H9 (cell line): ENCODE measurements around the gene MLLT3. TPM values are rescaled to one million over a fixed set of nuclear protein-coding genes. Genes with fewer than 3 reads are reported as not detected.

Experiments used
- DNase-seq: peaks from one replicate; pipeline ENCODE4 v3.0.0-alpha.2; 2017
- H2AFZ ChIP-seq: one replicate; pipeline ENCODE4 v1.6.1; 2013; ENCODE audit warnings: mild to moderate bottlenecking, low read length, control low read depth, moderate library complexity
- H2AK5ac ChIP-seq: 2 replicates; pipeline ENCODE4 v1.6.1; 2013; ENCODE audit warnings: low read length, control low read depth, mixed read lengths; ENCODE audit not compliant: insufficient read length
- H2BK120ac ChIP-seq: one replicate; pipeline ENCODE4 v1.6.1; 2013; ENCODE audit warnings: low read depth, mild to moderate bottlenecking, low read length, control low read depth, inconsistent platforms; ENCODE audit not compliant: poor library complexity, severe bottlenecking
- H2BK12ac ChIP-seq: 2 replicates; pipeline ENCODE4 v1.6.1; 2013; ENCODE audit warnings: low read length, control low read depth, mixed read lengths, low read depth; ENCODE audit not compliant: insufficient read length
- H2BK15ac ChIP-seq: 2 replicates; pipeline ENCODE4 v1.6.1; 2013; ENCODE audit warnings: low read depth, low read length, control low read depth
- H2BK20ac ChIP-seq: one replicate; pipeline ENCODE4 v1.6.1; 2013; ENCODE audit warnings: low read depth, mild to moderate bottlenecking, low read length, control low read depth, inconsistent platforms; ENCODE audit not compliant: poor library complexity, severe bottlenecking
- H2BK5ac ChIP-seq: 2 replicates; pipeline ENCODE4 v1.6.1; 2013; ENCODE audit warnings: low read length, control low read depth, mixed read lengths; ENCODE audit not compliant: insufficient read length
- H3K14ac ChIP-seq: 2 replicates; pipeline ENCODE4 v1.6.1; 2013; ENCODE audit warnings: low read length, control low read depth; ENCODE audit not compliant: insufficient read depth
- H3K18ac ChIP-seq: 2 replicates; pipeline ENCODE4 v1.6.1; 2013; ENCODE audit warnings: low read depth, mild to moderate bottlenecking, mixed read lengths, low read length, control low read depth; ENCODE audit not compliant: insufficient read length
- H3K23ac ChIP-seq: 2 replicates; pipeline ENCODE4 v1.6.1; 2013; ENCODE audit warnings: low read length, control low read depth, mixed read lengths, low read depth; ENCODE audit not compliant: insufficient read length
- H3K23me2 ChIP-seq: 2 replicates; pipeline ENCODE4 v1.6.1; 2013; ENCODE audit warnings: low read depth, mild to moderate bottlenecking, mixed read lengths, low read length, control low read depth; ENCODE audit not compliant: insufficient read length, poor library complexity, severe bottlenecking
- H3K27ac ChIP-seq: 2 replicates; pipeline ENCODE4 v1.5.1; 2013; ENCODE audit warnings: low read length, control low read depth, mixed read lengths, low read depth; ENCODE audit not compliant: insufficient read length
- H3K27me3 ChIP-seq: 2 replicates; pipeline ENCODE4 v1.6.1; 2013; ENCODE audit warnings: low read length, control low read depth, inconsistent platforms; ENCODE audit not compliant: insufficient read depth
- H3K4ac ChIP-seq: 2 replicates; pipeline ENCODE4 v1.6.1; 2013; ENCODE audit warnings: low read depth, mild to moderate bottlenecking, control low read depth, inconsistent platforms, low read length, moderate library complexity
- H3K4me1 ChIP-seq: 2 replicates; pipeline ENCODE4 v1.6.1; 2013; ENCODE audit warnings: low read length, control low read depth, inconsistent platforms; ENCODE audit not compliant: insufficient read depth
- H3K4me2 ChIP-seq: 2 replicates; pipeline ENCODE4 v1.6.1; 2013; ENCODE audit warnings: low read length, control low read depth, mixed read lengths; ENCODE audit not compliant: insufficient read length, insufficient read depth
- H3K56ac ChIP-seq: 2 replicates; pipeline ENCODE4 v1.6.1; 2013; ENCODE audit warnings: low read depth, mild to moderate bottlenecking, mixed read lengths, low read length, control low read depth; ENCODE audit not compliant: insufficient read length
- H3K79me1 ChIP-seq: 2 replicates; pipeline ENCODE4 v1.6.1; 2013; ENCODE audit warnings: low read depth, mild to moderate bottlenecking, moderate library complexity, low read length, control low read depth, inconsistent platforms; ENCODE audit not compliant: insufficient read depth, poor library complexity, severe bottlenecking
- H3K79me2 ChIP-seq: 2 replicates; pipeline ENCODE4 v1.6.1; 2013; ENCODE audit warnings: low read length, control low read depth, inconsistent platforms; ENCODE audit not compliant: insufficient read depth
- H3K9ac ChIP-seq: 2 replicates; pipeline ENCODE4 v1.6.1; 2013; ENCODE audit warnings: low read length, control low read depth, mixed read lengths; ENCODE audit not compliant: insufficient read length; ENCODE audit errors: extremely low read depth
- H3K9me3 ChIP-seq: one replicate; pipeline ENCODE4 v1.6.1; 2013; ENCODE audit warnings: low read depth, low read length, inconsistent platforms; ENCODE audit not compliant: control insufficient read depth
- H3T11ph ChIP-seq: one replicate; pipeline ENCODE4 v1.6.1; 2013; ENCODE audit warnings: mild to moderate bottlenecking, low read length, control low read depth, inconsistent platforms
- H4K20me1 ChIP-seq: one replicate; pipeline ENCODE4 v1.6.1; 2013; ENCODE audit not compliant: control insufficient read depth, insufficient read length, insufficient read depth
- H4K5ac ChIP-seq: 2 replicates; pipeline ENCODE4 v1.6.1; 2013; ENCODE audit warnings: low read depth, mild to moderate bottlenecking, mixed read lengths, low read length, control low read depth; ENCODE audit not compliant: insufficient read length
- H4K8ac ChIP-seq: replicated peaks from 2 replicates; pipeline ENCODE4 v1.6.1; 2013; ENCODE audit warnings: low read length, control low read depth, mixed read lengths, low read depth; ENCODE audit not compliant: insufficient read length
- H4K91ac ChIP-seq: 2 replicates; pipeline ENCODE4 v1.6.1; 2013; ENCODE audit warnings: low read depth, mild to moderate bottlenecking, moderate library complexity, mixed read lengths, low read length, control low read depth; ENCODE audit not compliant: insufficient read length
- H3K27ac Mint-ChIP-seq, 3 experiments: 2 replicates in 2 of 3; 3 replicates in 1 of 3; pipeline ENCODE4 v1.8.0; 2020 to 2021; ENCODE audit warnings: mixed read lengths in 3 of 3, mild to moderate bottlenecking in 1 of 3, moderate library complexity in 1 of 3
- H3K27me3 Mint-ChIP-seq: 2 replicates; pipeline ENCODE4 v1.8.0; 2021; ENCODE audit warnings: low read depth, mild to moderate bottlenecking, moderate library complexity, mixed read lengths
- H3K36me3 Mint-ChIP-seq, 3 experiments: 2 replicates in 2 of 3; 3 replicates in 1 of 3; pipeline ENCODE4 v1.8.0; 2020 to 2021; ENCODE audit warnings: low read depth in 3 of 3, mixed read lengths in 3 of 3; ENCODE audit not compliant: insufficient read depth in 1 of 3
- H3K4me1 Mint-ChIP-seq, 2 experiments: 2 replicates each; pipeline ENCODE4 v1.8.0; 2020; ENCODE audit warnings: mixed read lengths in 2 of 2
- H3K4me3 Mint-ChIP-seq, 2 experiments: 2 replicates in 1 of 2; 3 replicates in 1 of 2; pipeline ENCODE4 v1.8.0; 2020 to 2021; ENCODE audit warnings: mild to moderate bottlenecking in 2 of 2, mixed read lengths in 2 of 2, moderate library complexity in 1 of 2
- H3K9me3 Mint-ChIP-seq, 2 experiments: 2 replicates in 1 of 2; 3 replicates in 1 of 2; pipeline ENCODE4 v1.8.0; 2020; ENCODE audit warnings: mild to moderate bottlenecking in 2 of 2, mixed read lengths in 2 of 2, moderate library complexity in 1 of 2
- WGBS: extraction: QIAGEN DNeasy Blood & Tissue Kit; methylation state at CpG from one replicate; pipeline ENCODE4 v1.1.7; 2013; ENCODE audit warnings: missing lambda C conversion rate, low lambda C conversion rate, mixed read lengths; ENCODE audit not compliant: insufficient read length; ENCODE audit errors: extremely low coverage; 5-methylcytosine and 5-hydroxymethylcytosine counted together
- total RNA-seq: library from RNA; stranded (reverse); gene quantifications from 2 replicates; pipeline ENCODE4 v1.2.1, GENCODE V29; 2021
- TF ChIP-seq, protein P1 (sequence below): fragments of 200-600 bp; sonication (generic); conservative IDR thresholded peaks from 3 replicates; pipeline ENCODE4 v1.8.0; 2021; ENCODE audit warnings: antibody characterized with exemption, mild to moderate bottlenecking

The MLLT3 gene
- total RNA-seq, 1 experiment from 2014 or later, result 3.9 TPM

DNA sequence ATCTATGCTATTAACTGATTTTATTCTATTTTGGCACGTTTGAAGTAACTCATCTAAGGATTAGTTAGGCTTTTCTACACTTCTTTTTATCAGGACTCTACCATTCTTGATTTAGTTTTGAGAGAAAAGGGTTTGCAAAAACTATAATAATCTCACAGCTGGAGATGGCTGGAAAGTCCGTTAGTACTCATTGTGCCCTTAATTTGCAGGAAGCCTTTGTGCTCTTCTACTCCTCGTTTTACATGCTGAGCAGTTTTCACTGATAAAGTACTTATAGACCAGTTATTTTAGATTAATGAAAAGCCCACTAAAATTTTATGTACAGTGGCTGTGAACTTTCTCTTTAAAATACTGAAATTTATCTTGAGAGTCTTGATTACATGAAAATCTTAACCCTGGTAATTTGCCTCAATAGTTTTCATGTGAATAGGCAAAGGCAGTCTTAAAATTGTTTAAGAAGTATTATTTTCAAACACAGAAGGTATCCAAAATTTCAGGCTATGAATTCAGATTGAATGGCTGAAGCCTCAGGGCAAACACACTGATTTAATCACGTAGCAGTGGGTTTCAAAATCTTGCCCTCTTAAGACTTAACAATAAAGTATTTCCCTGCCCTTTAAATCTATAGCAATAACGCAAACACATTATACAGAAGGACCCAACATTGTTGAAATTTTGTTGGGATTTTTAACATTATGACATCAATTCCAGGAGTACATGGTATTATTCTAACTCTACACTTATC lies 18.6 kb downstream of the MLLT3 start:
- no peak overlapping the region for H2AK5ac ChIP-seq
- no peak overlapping the region for H2BK15ac ChIP-seq
- no peak overlapping the region for H2BK120ac ChIP-seq
- TF ChIP-seq, protein P1, sequence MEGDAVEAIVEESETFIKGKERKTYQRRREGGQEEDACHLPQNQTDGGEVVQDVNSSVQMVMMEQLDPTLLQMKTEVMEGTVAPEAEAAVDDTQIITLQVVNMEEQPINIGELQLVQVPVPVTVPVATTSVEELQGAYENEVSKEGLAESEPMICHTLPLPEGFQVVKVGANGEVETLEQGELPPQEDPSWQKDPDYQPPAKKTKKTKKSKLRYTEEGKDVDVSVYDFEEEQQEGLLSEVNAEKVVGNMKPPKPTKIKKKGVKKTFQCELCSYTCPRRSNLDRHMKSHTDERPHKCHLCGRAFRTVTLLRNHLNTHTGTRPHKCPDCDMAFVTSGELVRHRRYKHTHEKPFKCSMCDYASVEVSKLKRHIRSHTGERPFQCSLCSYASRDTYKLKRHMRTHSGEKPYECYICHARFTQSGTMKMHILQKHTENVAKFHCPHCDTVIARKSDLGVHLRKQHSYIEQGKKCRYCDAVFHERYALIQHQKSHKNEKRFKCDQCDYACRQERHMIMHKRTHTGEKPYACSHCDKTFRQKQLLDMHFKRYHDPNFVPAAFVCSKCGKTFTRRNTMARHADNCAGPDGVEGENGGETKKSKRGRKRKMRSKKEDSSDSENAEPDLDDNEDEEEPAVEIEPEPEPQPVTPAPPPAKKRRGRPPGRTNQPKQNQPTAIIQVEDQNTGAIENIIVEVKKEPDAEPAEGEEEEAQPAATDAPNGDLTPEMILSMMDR, result no peak
- no peak overlapping the region for H3K56ac ChIP-seq
- H3T11ph ChIP-seq, result no peak overlapping the region
- H3K27ac ChIP-seq, result no peak overlapping the region
- H3K4ac ChIP-seq, result no peak overlapping the region
- H4K20me1 ChIP-seq, result no peaks in the 10 kb centered on the region
- DNase-seq, result no peak
- H3K79me2 ChIP-seq, result no peaks in the 10 kb centered on the region
- H3K23me2 ChIP-seq, result no peaks in the 10 kb centered on the region
- Mint-ChIP-seq H3K9me3 (no peaks in the 10 kb centered on the region), H3K36me3 (no peaks in the 10 kb centered on the region), H3K27me3 (no peaks in the 10 kb centered on the region), H3K4me3 (no peak overlapping the region), H3K27ac (no peak overlapping the region), H3K4me1 (peaks cover 15 to 18% of the 10 kb centered on the region in 2 experiments)
- H3K79me1 ChIP-seq, result peaks cover 2% of the 10 kb centered on the region
- H3K4me2 ChIP-seq, result no peak overlapping the region
- H3K14ac ChIP-seq, result no peak overlapping the region
- no peak overlapping the region for H4K91ac ChIP-seq
- no peak overlapping the region for H4K8ac ChIP-seq
- H3K23ac ChIP-seq, result no peak overlapping the region
- no peak overlapping the region for H3K18ac ChIP-seq
- H2BK20ac ChIP-seq, result no peak overlapping the region
- no peaks in the 10 kb centered on the region for H3K4me1 ChIP-seq
- no peak overlapping the region for H4K5ac ChIP-seq
- no peaks in the 10 kb centered on the region for H3K27me3 ChIP-seq
- WGBS, result no CpG with 5 or more reads among the region's 5 CpGs
- H2BK12ac ChIP-seq, result no peak overlapping the region
- H2BK5ac ChIP-seq, result no peak overlapping the region
- H3K9me3 ChIP-seq, result no peaks in the 10 kb centered on the region
- no peak overlapping the region for H2AFZ ChIP-seq
- H3K9ac ChIP-seq, result no peak overlapping the region
